K562 (cell line): Measurements from ENCODE around the gene ABHD5. TPM values are rescaled to one million over a fixed set of nuclear protein-coding genes. Genes with fewer than 3 reads are reported as not detected.

ENCODE experiments used
- CGGBP1 ChIP-seq: fragments of 250-450 bp; sonication (Bioruptor Pico); IDR thresholded peaks from 2 replicates; pipeline ENCODE4 v1.9.0; 2021; ENCODE audit warnings: mild to moderate bottlenecking
- ETV5 ChIP-seq: sonication (generic); formaldehyde crosslinking; IDR thresholded peaks from 2 replicates; pipeline ENCODE4 v1.4.0; 2020; ENCODE audit warnings: low read depth, mild to moderate bottlenecking, missing genetic modification reagents
- FOSL1 ChIP-seq: fragments of 200-800 bp; sonication (Bioruptor generic); conservative IDR thresholded peaks from 2 replicates; pipeline ENCODE4 v1.6.1; 2016; ENCODE audit warnings: missing genetic modification characterization, missing compliant biosample characterization
- HCFC1 ChIP-seq: IDR thresholded peaks from 2 replicates; pipeline ENCODE4 v1.6.1; 2012; ENCODE audit warnings: low read depth, low read length, improper control_type of control experiment
- HLTF ChIP-seq: fragments of 450-650 bp; IDR thresholded peaks from 2 replicates; pipeline ENCODE4 v1.6.1; 2016
- JUN ChIP-seq, 2 experiments: sonication (generic) in 1 of 2; formaldehyde crosslinking in 1 of 2; IDR thresholded peaks; 2 replicates each; pipeline versions ENCODE4 v1.6.1 to v1.8.0; 2012 to 2022; ENCODE audit warnings: borderline replicate concordance in 2 of 2, mild to moderate bottlenecking in 2 of 2, improper control_type of control experiment in 1 of 2, low read depth in 1 of 2, low read length in 1 of 2, missing genetic modification reagents in 1 of 2
- MAFG ChIP-seq: fragments of 450-650 bp; conservative IDR thresholded peaks from 2 replicates; pipeline ENCODE4 v1.6.1; 2016; ENCODE audit warnings: missing genetic modification characterization, missing compliant biosample characterization
- MYC ChIP-seq, 2 experiments: fragments of 250-450 bp in 1 of 2; sonication (Bioruptor Pico) in 1 of 2; IDR thresholded peaks; 2 replicates each; pipeline versions ENCODE4 v1.5.1 to v1.6.1; 2012 to 2021; ENCODE audit warnings: low read depth in 2 of 2, borderline replicate concordance in 1 of 2, improper control_type of control experiment in 1 of 2, low read length in 1 of 2, mild to moderate bottlenecking in 1 of 2, moderate library complexity in 1 of 2
- PHF21A ChIP-seq: fragments of 450-650 bp; IDR thresholded peaks from 2 replicates; pipeline ENCODE4 v1.6.1; 2017; ENCODE audit warnings: low read depth, borderline replicate concordance
- RBM39 ChIP-seq: fragments of 200-400 bp; formaldehyde crosslinking; optimal IDR thresholded peaks from 2 replicates; pipeline ENCODE3; 2018; ENCODE audit warnings: low read depth, low read length
- RNF219 ChIP-seq: fragments of 250-450 bp; sonication (Bioruptor Pico); IDR thresholded peaks from 2 replicates; pipeline ENCODE4 v1.5.0; 2022; ENCODE audit warnings: mild to moderate bottlenecking
- RUNX1 ChIP-seq: sonication (generic); IDR thresholded peaks from 2 replicates; pipeline ENCODE4 v1.6.1; 2016; ENCODE audit warnings: antibody characterized with exemption, low read depth
- SMAD3 ChIP-seq: fragments of 450-650 bp; formaldehyde crosslinking; conservative IDR thresholded peaks from 2 replicates; pipeline ENCODE4 v1.4.0; 2020; ENCODE audit warnings: mild to moderate bottlenecking
- SOX6 ChIP-seq: fragments of 450-650 bp; IDR thresholded peaks from 2 replicates; pipeline ENCODE4 v1.6.1; 2014; ENCODE audit warnings: mild to moderate bottlenecking
- TEAD2 ChIP-seq: fragments of 450-650 bp; IDR thresholded peaks from 2 replicates; pipeline ENCODE4 v1.6.1; 2016; ENCODE audit warnings: missing genetic modification characterization, control low read depth, missing compliant biosample characterization
- TSHZ1 ChIP-seq: fragments of 250-450 bp; sonication (Bioruptor Pico); IDR thresholded peaks from 2 replicates; pipeline ENCODE4 v1.4.0; 2020; ENCODE audit warnings: mild to moderate bottlenecking, moderate library complexity
- U2AF2 ChIP-seq: fragments of 200-400 bp; formaldehyde crosslinking; optimal IDR thresholded peaks from 2 replicates; pipeline ENCODE3; 2017; ENCODE audit warnings: low read depth, mild to moderate bottlenecking, low read length
- ZBTB17 ChIP-seq: fragments of 450-650 bp; formaldehyde crosslinking; IDR thresholded peaks from 2 replicates; pipeline ENCODE4 v1.4.0; 2020; ENCODE audit warnings: mild to moderate bottlenecking
- ZNF134 ChIP-seq: fragments of 250-450 bp; sonication (Bioruptor Pico); conservative IDR thresholded peaks from 2 replicates; pipeline ENCODE4 v1.4.0; 2020
- ZNF146 ChIP-seq: IDR thresholded peaks from one replicate; pipeline ENCODE4 v1.6.1; 2018; ENCODE audit warnings: missing compliant biosample characterization; ENCODE audit not compliant: unreplicated experiment
- ZNF232 ChIP-seq: sonication (generic); formaldehyde crosslinking; IDR thresholded peaks from 2 replicates; pipeline ENCODE4 v1.8.0; 2022; ENCODE audit warnings: mild to moderate bottlenecking, missing genetic modification reagents
- ZNF75A ChIP-seq: fragments of 450-650 bp; formaldehyde crosslinking; IDR thresholded peaks from 2 replicates; pipeline ENCODE4 v1.4.0; 2020; ENCODE audit warnings: mild to moderate bottlenecking
- polyA plus RNA-seq, 8 experiments: library from polyadenylated mRNA; depleted of rRNA in 4 of 8; stranded (reverse) in 5 of 8; unstranded in 3 of 8; fragments of >200 nt; fragmentation: Nextera tagmentation in 2 of 8; fragmentation: Illumina TruSeq in 1 of 8; extraction: Ambion mirVana in 2 of 8; extraction: Trizol in 1 of 8; gene quantifications; 2 replicates each; pipeline versions ENCODE4 v1.2.1 to v1.2.3, GENCODE V29; 2011 to 2014; ENCODE audit warnings: inconsistent platforms in 1 of 8, missing spikeins in 1 of 8
- total RNA-seq, 7 experiments: library from RNA; depleted of rRNA in 6 of 7; stranded (reverse); fragments of >200 nt in 6 of 7; fragmentation: Illumina TruSeq in 2 of 7; extraction: Trizol in 2 of 7; gene quantifications; 2 replicates each; pipeline versions ENCODE4 v1.2.1 to v1.2.3, GENCODE V29; 2011 to 2021; ENCODE audit warnings: low replicate concordance in 1 of 7
- TF ChIP-seq, protein P1 (sequence below): fragments of 200-800 bp; sonication (Bioruptor generic); IDR thresholded peaks from 2 replicates; pipeline ENCODE4 v1.6.1; 2017; ENCODE audit warnings: missing genetic modification characterization, missing compliant biosample characterization

ABHD5 gene
- total and polyA plus RNA-seq, 9 of the 15 experiments (the other 6 are each of a cell fraction or from before 2014, with no cell fraction given), result 27.8 to 61.7 (median 39.9) TPM

- TF ChIP-seq RNF219, result peak; percentile 90
- TF ChIP-seq, protein P1, sequence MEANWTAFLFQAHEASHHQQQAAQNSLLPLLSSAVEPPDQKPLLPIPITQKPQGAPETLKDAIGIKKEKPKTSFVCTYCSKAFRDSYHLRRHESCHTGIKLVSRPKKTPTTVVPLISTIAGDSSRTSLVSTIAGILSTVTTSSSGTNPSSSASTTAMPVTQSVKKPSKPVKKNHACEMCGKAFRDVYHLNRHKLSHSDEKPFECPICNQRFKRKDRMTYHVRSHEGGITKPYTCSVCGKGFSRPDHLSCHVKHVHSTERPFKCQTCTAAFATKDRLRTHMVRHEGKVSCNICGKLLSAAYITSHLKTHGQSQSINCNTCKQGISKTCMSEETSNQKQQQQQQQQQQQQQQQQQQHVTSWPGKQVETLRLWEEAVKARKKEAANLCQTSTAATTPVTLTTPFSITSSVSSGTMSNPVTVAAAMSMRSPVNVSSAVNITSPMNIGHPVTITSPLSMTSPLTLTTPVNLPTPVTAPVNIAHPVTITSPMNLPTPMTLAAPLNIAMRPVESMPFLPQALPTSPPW (CRISPR knock-in tag), result peak; percentile 36; the same call in 1 of the 2 replicates
- peak; percentile 92 for TF ChIP-seq SMAD3 (CRISPR knock-in tag)
- TF ChIP-seq MYC (IDR thresholded peaks at IDR 0.05; ENCODE audit: low read depth, low read length), result no peak
- TF ChIP-seq MYC (CRISPR knock-in tag; IDR thresholded peaks at IDR 0.05; ENCODE audit: borderline replicate concordance, low read depth), result peak; percentile 70; the same call in 1 of the 2 replicates
- no peak for TF ChIP-seq ZNF232 (CRISPR knock-in tag)
- no peak; the same call in 1 of the 2 replicates for TF ChIP-seq FOSL1 (tag)
- TF ChIP-seq SOX6, result peak; percentile 98
- TF ChIP-seq RUNX1, result no peak
- TF ChIP-seq ZBTB17 (CRISPR knock-in tag), result peak; percentile 87
- TF ChIP-seq ZNF134 (CRISPR knock-in tag), result peak; percentile 77
- TF ChIP-seq U2AF2, result no peak
- TF ChIP-seq JUN (IDR thresholded peaks at IDR 0.05; ENCODE audit: borderline replicate concordance, low read depth, low read length), result no peak
- TF ChIP-seq JUN (CRISPR knock-in tag; IDR thresholded peaks at IDR 0.05; ENCODE audit: borderline replicate concordance), result no peak
- TF ChIP-seq ZNF75A (CRISPR knock-in tag), result peak; percentile 81
- TF ChIP-seq HLTF, result no peak
- no peak for TF ChIP-seq TEAD2 (tag)
- TF ChIP-seq HCFC1, result no peak
- no peak for TF ChIP-seq MAFG (tag)
- TF ChIP-seq RBM39, result no peak
- no peak for TF ChIP-seq CGGBP1
- TF ChIP-seq PHF21A, result no peak
- TF ChIP-seq TSHZ1, result peak; percentile 89
- TF ChIP-seq ZNF146 (CRISPR knock-in tag), result no peak
- TF ChIP-seq ETV5, result no peak
Observed at GRCh38 chr3:43688245-43688650, 2.5 kb upstream of the ABHD5 start (continued).
